Liver (tissue), 9 donors: ENCODE measurements around the gene WSCD2. TPM values are rescaled to one million over a fixed set of nuclear protein-coding genes. Genes with fewer than 3 reads are reported as not detected.

ENCODE experiments used
- DNase-seq: peaks from one replicate; pipeline ENCODE4 v3.0.0-alpha.2; 2017; ENCODE audit warnings: low spot score
- H3K27ac ChIP-seq, 2 donors: one replicate each; pipeline ENCODE4 v1.7.0; 2013; ENCODE audit warnings: inconsistent platforms in 2 of 2, low read length in 2 of 2, control low read depth in 1 of 2, low read depth in 1 of 2, mild to moderate bottlenecking in 1 of 2
- H3K27me3 ChIP-seq, 4 donors: one replicate each; pipeline versions ENCODE4 v1.6.1 to v1.7.0; 2013; ENCODE audit warnings: low read length in 3 of 4, inconsistent platforms in 1 of 4, mild to moderate bottlenecking in 1 of 4, moderate library complexity in 1 of 4; ENCODE audit not compliant: control insufficient read depth in 4 of 4, insufficient read depth in 4 of 4
- H3K36me3 ChIP-seq, 4 donors: one replicate each; pipeline versions ENCODE4 v1.6.1 to v1.7.0; 2013; ENCODE audit warnings: low read length in 3 of 4, mild to moderate bottlenecking in 3 of 4, low read depth in 1 of 4, moderate library complexity in 1 of 4; ENCODE audit not compliant: control insufficient read depth in 4 of 4, insufficient read depth in 3 of 4
- H3K4me1 ChIP-seq, 4 donors: one replicate each; pipeline versions ENCODE4 v1.6.1 to v1.7.0; 2013; ENCODE audit warnings: low read length in 3 of 4, mild to moderate bottlenecking in 3 of 4, moderate library complexity in 1 of 4; ENCODE audit not compliant: control insufficient read depth in 4 of 4, insufficient read depth in 4 of 4
- H3K4me3 ChIP-seq, 3 donors: one replicate each; pipeline versions ENCODE4 v1.6.1 to v1.7.0; 2013; ENCODE audit warnings: low read length in 3 of 3, control low read depth in 1 of 3, low read depth in 1 of 3, mild to moderate bottlenecking in 1 of 3
- H3K9ac ChIP-seq, 2 donors: one replicate each; pipeline ENCODE4 v1.7.0; 2013; ENCODE audit warnings: low read length in 2 of 2, mild to moderate bottlenecking in 2 of 2, moderate library complexity in 2 of 2, control low read depth in 1 of 2, low read depth in 1 of 2
- H3K9me3 ChIP-seq, 4 donors: one replicate each; pipeline versions ENCODE4 v1.6.1 to v1.7.0; 2013; ENCODE audit warnings: low read length in 3 of 4; ENCODE audit not compliant: control insufficient read depth in 4 of 4
- ATF3 ChIP-seq: IDR thresholded peaks from 2 replicates; pipeline ENCODE4 v1.6.1; 2016; ENCODE audit warnings: antibody characterized with exemption
- CTCF ChIP-seq: fragments of 150-350 bp; IDR thresholded peaks from 2 replicates; pipeline ENCODE4 v1.5.1; 2017; ENCODE audit warnings: improper control_type of control experiment, low read depth, low read length; ENCODE audit not compliant: missing input control
- EGR1 ChIP-seq, 2 donors: IDR thresholded peaks; 2 replicates each; pipeline ENCODE4 v1.6.1; 2016 to 2018; ENCODE audit warnings: antibody characterized with exemption in 2 of 2, low read depth in 2 of 2
- FOXA1 ChIP-seq: IDR thresholded peaks from 2 replicates; pipeline ENCODE4 v1.6.1; 2016; ENCODE audit warnings: antibody characterized with exemption
- FOXA2 ChIP-seq: IDR thresholded peaks from 2 replicates; pipeline ENCODE4 v1.6.1; 2016; ENCODE audit warnings: antibody characterized with exemption
- GABPA ChIP-seq, 2 donors: IDR thresholded peaks in 1 of 2; conservative IDR thresholded peaks in 1 of 2; 2 replicates each; pipeline ENCODE4 v1.6.1; 2016; ENCODE audit warnings: antibody characterized with exemption in 2 of 2, mild to moderate bottlenecking in 1 of 2, moderate library complexity in 1 of 2
- HNF4A ChIP-seq, 2 donors: conservative IDR thresholded peaks; 2 replicates each; pipeline ENCODE4 v1.6.1; 2016; ENCODE audit warnings: antibody characterized with exemption in 2 of 2, mild to moderate bottlenecking in 2 of 2
- HNF4G ChIP-seq: IDR thresholded peaks from 2 replicates; pipeline ENCODE4 v1.6.1; 2016; ENCODE audit warnings: antibody characterized with exemption
- JUND ChIP-seq, 2 donors: IDR thresholded peaks; 2 replicates each; pipeline ENCODE4 v1.6.1; 2016; ENCODE audit warnings: antibody characterized with exemption in 2 of 2
- MAX ChIP-seq: IDR thresholded peaks from 2 replicates; pipeline ENCODE4 v1.6.1; 2016; ENCODE audit warnings: antibody characterized with exemption
- NR2F2 ChIP-seq: IDR thresholded peaks from 2 replicates; pipeline ENCODE4 v1.6.1; 2016; ENCODE audit warnings: antibody characterized with exemption
- RAD21 ChIP-seq, 2 donors: IDR thresholded peaks; 2 replicates each; pipeline ENCODE4 v1.6.1; 2016; ENCODE audit warnings: antibody characterized with exemption in 2 of 2, mild to moderate bottlenecking in 2 of 2
- SP1 ChIP-seq: IDR thresholded peaks from 2 replicates; pipeline ENCODE4 v1.6.1; 2018; ENCODE audit warnings: antibody characterized with exemption, mild to moderate bottlenecking
- TAF1 ChIP-seq: conservative IDR thresholded peaks from 2 replicates; pipeline ENCODE4 v1.6.1; 2016; ENCODE audit warnings: antibody characterized with exemption, mild to moderate bottlenecking
- YY1 ChIP-seq: IDR thresholded peaks from 2 replicates; pipeline ENCODE4 v1.6.1; 2016; ENCODE audit warnings: antibody characterized with exemption, mild to moderate bottlenecking
- ZBTB33 ChIP-seq: IDR thresholded peaks from 2 replicates; pipeline ENCODE4 v1.6.1; 2016; ENCODE audit warnings: antibody characterized with exemption
- WGBS: extraction: QIAGEN DNeasy Blood & Tissue Kit; methylation state at CpG from one replicate; pipeline ENCODE4 v1.1.7; 2013; 5-methylcytosine and 5-hydroxymethylcytosine counted together
- polyA plus RNA-seq, 2 donors: library from polyadenylated mRNA; stranded (reverse) in 1 of 2; unstranded in 1 of 2; fragments of 200-250 nt in 1 of 2; fragments of >200 nt in 1 of 2; fragmentation: Nextera tagmentation in 1 of 2; extraction: Ambion mirVana in 1 of 2; gene quantifications; one replicate each; pipeline versions ENCODE4 v1.2.1 to v1.2.3, GENCODE V29; 2013 to 2015
- total RNA-seq, 2 donors: library from RNA; depleted of rRNA; stranded (reverse); fragments of >200 nt; gene quantifications; one replicate each; pipeline ENCODE4 v1.2.3, GENCODE V29; 2014
- TF ChIP-seq, protein P1 (sequence below): IDR thresholded peaks from 2 replicates; pipeline ENCODE4 v1.6.1; 2016; ENCODE audit warnings: antibody characterized with exemption, mild to moderate bottlenecking
- donor health status: healthy.
- donor health status: healthy.
- donor health status: healthy.
- donor health status: healthy.
- donor health status: healthy.

WSCD2 gene
- total and polyA plus RNA-seq, 4 donors = under 0.01 to 0.09 (median 0.05) TPM; not detected in 1

DNA sequence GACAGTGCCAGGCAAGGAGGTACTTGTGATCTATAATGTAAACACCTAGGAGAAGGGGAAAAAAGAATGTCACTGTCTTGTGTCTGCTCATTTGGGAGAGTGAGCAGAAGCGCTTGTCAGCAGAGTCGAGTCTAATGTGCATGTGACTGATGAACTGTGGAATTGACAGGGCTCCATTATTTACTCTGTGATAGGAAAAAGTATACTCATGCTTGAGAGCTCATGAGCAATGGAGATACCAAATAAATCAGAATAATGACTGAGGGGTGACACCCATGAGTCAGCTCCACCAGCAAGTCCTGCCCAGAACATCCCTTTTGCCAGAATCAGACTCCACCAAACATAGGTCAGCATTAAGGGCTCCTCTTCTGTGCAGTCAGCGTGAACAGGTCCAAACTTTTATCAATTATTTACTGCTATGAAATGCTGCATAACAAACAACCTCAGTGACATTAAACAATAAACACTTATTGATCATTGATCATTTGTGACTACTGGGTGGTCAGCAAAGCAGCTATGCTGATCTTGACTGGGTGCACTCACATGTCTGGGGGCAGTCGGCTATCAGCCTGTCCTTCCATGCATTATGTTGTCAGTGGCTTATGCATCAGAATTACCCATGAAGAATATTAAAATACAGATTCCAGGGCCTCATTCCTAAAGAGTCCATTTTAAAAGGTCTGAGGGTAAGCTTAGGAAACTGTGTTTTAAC is 29.2 kb upstream of the WSCD2 start:
- no peak for TF ChIP-seq ATF3
- no peak for TF ChIP-seq GABPA (IDR thresholded peaks at IDR 0.05 in 1 of 2, conservative IDR thresholded peaks at IDR 0.05 in 1 of 2)
- no peak for TF ChIP-seq HNF4A (conservative IDR thresholded peaks at IDR 0.05)
- TF ChIP-seq TAF1 = no peak
- no peak for TF ChIP-seq CTCF
- no peak for TF ChIP-seq NR2F2
- TF ChIP-seq ZBTB33 = no peak
- no peak for TF ChIP-seq FOXA1
- no peak for TF ChIP-seq EGR1 (IDR thresholded peaks at IDR 0.05; ENCODE audit: low read depth in 2 of 2)
- TF ChIP-seq HNF4G = no peak
- TF ChIP-seq YY1 = no peak
- Histone ChIP-seq H3K27me3 (peaks cover 0 to 2% (median under 1%) of the 10 kb centered on the region in 4 donors), H3K9ac (no peak overlapping the region), H3K36me3 (no peaks in the 10 kb centered on the region), H3K4me1 (no peaks in the 10 kb centered on the region), H3K9me3 (peaks cover 0 to 2% (median 0%) of the 10 kb centered on the region in 4 donors), H3K4me3 (no peak overlapping the region), H3K27ac (no peak overlapping the region)
- 60% methylated on average over 4 of the region's 4 CpGs for WGBS
- DNase-seq = no peak

DNA sequence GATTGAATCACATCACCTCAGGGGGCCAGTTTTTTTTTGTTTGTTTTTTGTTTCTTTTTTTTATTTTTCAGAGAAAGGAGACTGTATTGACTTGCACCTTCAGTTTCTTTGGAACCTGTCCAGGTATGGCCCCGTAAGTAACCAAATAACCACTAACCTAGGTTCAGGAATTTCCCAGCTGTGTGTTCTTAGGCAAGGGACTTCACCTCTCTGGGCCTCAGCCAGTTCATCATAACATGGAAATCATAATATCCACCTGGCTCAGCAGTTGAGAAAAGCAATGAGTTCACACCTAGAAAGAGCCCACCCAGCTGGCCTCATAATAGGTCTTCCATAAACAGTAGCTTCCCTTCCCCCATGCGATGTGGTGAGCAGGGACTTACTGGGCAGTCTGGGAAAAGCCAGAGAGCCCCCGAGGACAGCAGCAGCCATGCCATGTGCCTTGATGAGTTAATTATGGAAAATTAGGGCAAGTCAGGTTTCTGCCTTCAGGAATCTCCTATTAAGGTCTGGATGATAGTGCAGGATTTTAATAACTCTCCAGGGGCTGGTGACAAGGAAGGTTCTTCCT is 27.4 kb upstream of the WSCD2 start:
- no peak for DNase-seq
- 64% methylated on average over 3 of the region's 3 CpGs for WGBS
- Histone ChIP-seq H3K4me1 (no peaks in the 10 kb centered on the region), H3K9me3 (peaks cover 0 to 2% (median 0%) of the 10 kb centered on the region in 4 donors), H3K36me3 (no peaks in the 10 kb centered on the region), H3K27ac (no peak overlapping the region), H3K27me3 (peaks cover 0 to 1% (median under 1%) of the 10 kb centered on the region in 4 donors), H3K9ac (no peak overlapping the region), H3K4me3 (no peak overlapping the region)
- no peak for TF ChIP-seq TAF1
- no peak for TF ChIP-seq EGR1 (IDR thresholded peaks at IDR 0.05; ENCODE audit: low read depth in 2 of 2)
- no peak for TF ChIP-seq SP1
- no peak for TF ChIP-seq JUND (IDR thresholded peaks at IDR 0.05)
- no peak for TF ChIP-seq FOXA2
- TF ChIP-seq MAX = no peak
- TF ChIP-seq CTCF = no peak
- TF ChIP-seq FOXA1 = no peak
- TF ChIP-seq, protein P1, sequence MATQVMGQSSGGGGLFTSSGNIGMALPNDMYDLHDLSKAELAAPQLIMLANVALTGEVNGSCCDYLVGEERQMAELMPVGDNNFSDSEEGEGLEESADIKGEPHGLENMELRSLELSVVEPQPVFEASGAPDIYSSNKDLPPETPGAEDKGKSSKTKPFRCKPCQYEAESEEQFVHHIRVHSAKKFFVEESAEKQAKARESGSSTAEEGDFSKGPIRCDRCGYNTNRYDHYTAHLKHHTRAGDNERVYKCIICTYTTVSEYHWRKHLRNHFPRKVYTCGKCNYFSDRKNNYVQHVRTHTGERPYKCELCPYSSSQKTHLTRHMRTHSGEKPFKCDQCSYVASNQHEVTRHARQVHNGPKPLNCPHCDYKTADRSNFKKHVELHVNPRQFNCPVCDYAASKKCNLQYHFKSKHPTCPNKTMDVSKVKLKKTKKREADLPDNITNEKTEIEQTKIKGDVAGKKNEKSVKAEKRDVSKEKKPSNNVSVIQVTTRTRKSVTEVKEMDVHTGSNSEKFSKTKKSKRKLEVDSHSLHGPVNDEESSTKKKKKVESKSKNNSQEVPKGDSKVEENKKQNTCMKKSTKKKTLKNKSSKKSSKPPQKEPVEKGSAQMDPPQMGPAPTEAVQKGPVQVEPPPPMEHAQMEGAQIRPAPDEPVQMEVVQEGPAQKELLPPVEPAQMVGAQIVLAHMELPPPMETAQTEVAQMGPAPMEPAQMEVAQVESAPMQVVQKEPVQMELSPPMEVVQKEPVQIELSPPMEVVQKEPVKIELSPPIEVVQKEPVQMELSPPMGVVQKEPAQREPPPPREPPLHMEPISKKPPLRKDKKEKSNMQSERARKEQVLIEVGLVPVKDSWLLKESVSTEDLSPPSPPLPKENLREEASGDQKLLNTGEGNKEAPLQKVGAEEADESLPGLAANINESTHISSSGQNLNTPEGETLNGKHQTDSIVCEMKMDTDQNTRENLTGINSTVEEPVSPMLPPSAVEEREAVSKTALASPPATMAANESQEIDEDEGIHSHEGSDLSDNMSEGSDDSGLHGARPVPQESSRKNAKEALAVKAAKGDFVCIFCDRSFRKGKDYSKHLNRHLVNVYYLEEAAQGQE = no peak
- no peak for TF ChIP-seq HNF4A (conservative IDR thresholded peaks at IDR 0.05)
- TF ChIP-seq HNF4G = no peak
- no peak for TF ChIP-seq ZBTB33
- no peak for TF ChIP-seq RAD21 (IDR thresholded peaks at IDR 0.05)
- no peak for TF ChIP-seq ATF3
- no peak for TF ChIP-seq YY1
